ENCODE measurements around the gene B3GALT5.

B3GALT5 gene

DNA sequence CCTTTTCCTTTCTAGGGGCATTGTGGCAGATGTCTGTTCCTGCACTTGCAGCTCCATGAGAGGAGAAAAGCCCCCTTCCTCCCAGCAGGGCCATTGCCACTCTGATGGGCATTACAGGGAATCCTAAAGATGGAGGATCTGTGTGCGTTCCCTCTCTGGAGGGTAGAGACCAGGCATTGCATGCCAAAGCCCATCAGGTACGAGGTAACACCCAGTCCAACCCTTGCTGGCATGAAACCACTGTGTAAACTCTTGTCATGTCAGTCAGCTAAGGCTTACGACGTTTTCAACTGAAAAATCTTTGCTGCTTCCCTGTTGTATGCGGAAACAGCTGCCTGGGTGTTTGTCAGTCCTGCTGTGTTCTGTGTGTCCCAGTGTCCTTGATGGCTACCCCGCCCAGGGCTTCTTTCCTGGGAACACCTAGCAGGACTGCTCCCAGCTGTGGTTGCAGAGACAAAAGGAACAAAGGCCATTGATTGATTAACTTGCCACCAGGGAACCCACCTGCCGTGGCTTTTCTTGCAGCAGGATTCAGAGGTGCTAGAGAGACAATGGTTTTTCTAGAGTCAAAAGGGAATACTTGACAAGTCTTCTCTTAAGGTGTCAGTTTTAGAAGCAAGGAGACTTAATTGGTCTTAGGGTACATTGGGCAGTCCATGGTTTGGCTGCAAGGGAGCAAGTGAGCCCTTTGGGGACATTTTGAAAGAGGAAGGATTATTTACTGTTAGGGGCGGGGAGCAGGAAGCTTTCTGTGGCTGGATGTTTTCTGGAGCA is 24.6 kb downstream of the B3GALT5 start:
- Histone ChIP-seq H3K4me1 (no peaks in the 10 kb centered on the region), H3K27me3 (peaks cover 10% of the 10 kb centered on the region; the same call in 1 of the 2 replicates), H3K9me3 (no peaks in the 10 kb centered on the region), H3K4me3 (ENCODE audit: low read depth, low read length) (no peak overlapping the region), H3K36me3 (no peaks in the 10 kb centered on the region)
- DNase-seq: no peak
- no peak for TF ChIP-seq CTCF (IDR thresholded peaks at IDR 0.05; ENCODE audit: low read depth, low read length)

- Histone ChIP-seq H3K4me3 (ENCODE audit: low read depth, low read length) (no peak overlapping the region), H3K4me1 (no peaks in the 10 kb centered on the region), H3K36me3 (no peaks in the 10 kb centered on the region), H3K27me3 (peaks cover 10% of the 10 kb centered on the region; the same call in 1 of the 2 replicates), H3K9me3 (no peaks in the 10 kb centered on the region)
- DNase-seq: no peak
- no peak for TF ChIP-seq CTCF (IDR thresholded peaks at IDR 0.05; ENCODE audit: low read depth, low read length)
Measured at GRCh38 chr21:39637971-39638240, 25.2 kb downstream of the B3GALT5 start.

DNA sequence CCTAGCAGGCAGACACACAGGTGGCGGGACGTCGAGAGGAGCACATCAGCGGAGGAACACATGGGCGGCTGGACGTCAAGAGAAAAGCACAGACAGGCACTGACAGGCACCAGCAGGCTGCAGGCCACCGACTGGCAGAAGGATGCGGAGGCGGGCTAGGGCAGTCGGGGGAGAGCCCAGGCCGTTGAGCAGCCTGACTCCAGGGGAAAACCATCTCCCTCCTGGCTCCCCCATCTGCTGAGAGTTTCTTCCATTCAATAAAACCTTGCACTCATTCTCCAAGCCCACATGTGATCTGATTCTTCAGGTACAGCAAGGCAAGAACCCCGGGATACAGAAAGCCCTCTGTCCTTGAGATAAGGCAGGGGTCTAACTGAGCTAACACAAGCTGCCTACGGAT is 25.5 kb downstream of the B3GALT5 start:
- H3K4me1 ChIP-seq: no peaks in the 10 kb centered on the region
- no peaks in the 10 kb centered on the region for H3K9me3 ChIP-seq
- no peak for TF ChIP-seq CTCF (IDR thresholded peaks at IDR 0.05; ENCODE audit: low read depth, low read length)
- peaks cover 10% of the 10 kb centered on the region; the same call in 1 of the 2 replicates for H3K27me3 ChIP-seq
- no peak overlapping the region for H3K4me3 ChIP-seq (ENCODE audit: low read depth, low read length)
- no peaks in the 10 kb centered on the region for H3K36me3 ChIP-seq
- DNase-seq: no peak

GRCh38 chr21:39640754-39641153 is 28.0 kb downstream of the B3GALT5 start:
- TF ChIP-seq CTCF (IDR thresholded peaks at IDR 0.05; ENCODE audit: low read depth, low read length): no peak

GRCh38 chr21:39641827-39642450 is 29.2 kb downstream of the B3GALT5 start:
- H3K9me3 ChIP-seq: no peaks in the 10 kb centered on the region
- H3K27me3 ChIP-seq: peaks cover 10% of the 10 kb centered on the region; the same call in 1 of the 2 replicates
- no peak for TF ChIP-seq CTCF (IDR thresholded peaks at IDR 0.05; ENCODE audit: low read depth, low read length)
- H3K36me3 ChIP-seq: no peaks in the 10 kb centered on the region
- no peak overlapping the region for H3K4me3 ChIP-seq (ENCODE audit: low read depth, low read length)
- H3K4me1 ChIP-seq: no peaks in the 10 kb centered on the region
- no peak for DNase-seq

More at GRCh38 chr21:39640754-39641153, 28.0 kb downstream of the B3GALT5 start:
- Histone ChIP-seq H3K9me3 (no peaks in the 10 kb centered on the region), H3K4me3 (ENCODE audit: low read depth, low read length) (no peak overlapping the region), H3K36me3 (no peaks in the 10 kb centered on the region), H3K4me1 (no peaks in the 10 kb centered on the region), H3K27me3 (peaks cover 10% of the 10 kb centered on the region; the same call in 1 of the 2 replicates)
- no peak for DNase-seq

GRCh38 chr21:39644062-39644560 is 31.4 kb downstream of the B3GALT5 start:
- DNase-seq: no peak
- Histone ChIP-seq H3K4me1 (no peaks in the 10 kb centered on the region), H3K36me3 (no peaks in the 10 kb centered on the region), H3K27me3 (no peaks in the 10 kb centered on the region), H3K9me3 (no peaks in the 10 kb centered on the region), H3K4me3 (ENCODE audit: low read depth, low read length) (no peak overlapping the region)
- TF ChIP-seq CTCF (IDR thresholded peaks at IDR 0.05; ENCODE audit: low read depth, low read length): no peak
